Transverse colon (tissue), 4 donors: ENCODE results near the gene MCC. TPM values are rescaled to one million over a fixed set of nuclear protein-coding genes. Genes with fewer than 3 reads are reported as not detected.

ENCODE experiments used
- DNase-seq: peaks from one replicate; pipeline ENCODE4 v3.0.0-alpha.2; 2019
- H3K27ac ChIP-seq, 4 donors: fragments of 200-600 bp; sonication (generic); 2 replicates each; pipeline ENCODE4 v1.5.1; 2016 to 2018; ENCODE audit warnings: inconsistent platforms in 4 of 4
- H3K27me3 ChIP-seq: fragments of 200-600 bp; sonication (generic); 2 replicates; pipeline ENCODE4 v1.5.1; 2017; ENCODE audit warnings: inconsistent platforms
- H3K36me3 ChIP-seq, 4 donors: fragments of 200-600 bp; sonication (generic); 2 replicates each; pipeline ENCODE4 v1.5.1; 2017 to 2019; ENCODE audit warnings: inconsistent platforms in 4 of 4
- H3K4me1 ChIP-seq, 4 donors: fragments of 200-600 bp; sonication (generic); 2 replicates each; pipeline ENCODE4 v1.5.1; 2017 to 2020; ENCODE audit warnings: inconsistent platforms in 4 of 4
- H3K4me3 ChIP-seq, 4 donors: fragments of 200-600 bp; sonication (generic); 1 replicate in 1 of 4; 2 replicates in 3 of 4; pipeline versions ENCODE4 v1.5.1 to v1.6.1; 2017 to 2019; ENCODE audit warnings: inconsistent platforms in 4 of 4
- H3K9me3 ChIP-seq, 2 donors: fragments of 200-600 bp; sonication (generic); 2 replicates each; pipeline ENCODE4 v1.5.1; 2017 to 2019; ENCODE audit warnings: inconsistent platforms in 2 of 2
- EP300 ChIP-seq: sonication (generic); formaldehyde crosslinking; IDR thresholded peaks from one replicate; pipeline ENCODE4 v1.6.1; 2017; ENCODE audit warnings: antibody characterized with exemption, low read depth
- POLR2A ChIP-seq: fragments of 450-650 bp; IDR thresholded peaks from one replicate; pipeline ENCODE4 v1.6.1; 2016; ENCODE audit warnings: antibody characterized with exemption, mild to moderate bottlenecking, moderate library complexity
- POLR2AphosphoS5 ChIP-seq, 3 donors: sonication (generic); formaldehyde crosslinking; IDR thresholded peaks; one replicate each; pipeline ENCODE4 v1.6.1; 2016; ENCODE audit warnings: antibody characterized with exemption in 3 of 3
- WGBS, 2 donors: methylation state at CpG; one replicate each; pipeline ENCODE4 v1.1.5; 2018; ENCODE audit warnings: low coverage in 1 of 2; 5-methylcytosine and 5-hydroxymethylcytosine counted together
- in situ Hi-C, 4 donors: fragments of 200-750 bp; cut with MboI; loops; one replicate each; pipeline versions ENCODE4 v1.15.0 to v1.15.1; 2017; ENCODE audit warnings: low sequenced_read_pairs in 3 of 4, low pct_ligation_motif_present in 1 of 4, low pct_unique_long_range_greater_than_20kb in 1 of 4
- intact Hi-C: fragments of 100-400 bp; cut with DNase I; formaldehyde crosslinking; loops from one replicate; pipeline ENCODE4 v1.15.1; 2023; ENCODE audit warnings: low total_unique reads
- total RNA-seq, 4 donors: library from RNA; depleted of rRNA; stranded (reverse); fragments of >200 nt; gene quantifications; one replicate each; pipeline ENCODE4 v1.1.0, GENCODE V29; 2016
- TF ChIP-seq, protein P1 (sequence below), 5 experiments: fragments of 200-600 bp in 3 of 5; fragments of 450-650 bp in 2 of 5; sonication (generic) in 3 of 5; IDR thresholded peaks; 1 replicate in 2 of 5; 2 replicates in 3 of 5; pipeline ENCODE4 v1.5.1; 2016 to 2017; ENCODE audit warnings: antibody characterized with exemption in 5 of 5, inconsistent platforms in 3 of 5, mild to moderate bottlenecking in 2 of 5, moderate library complexity in 1 of 5

MCC gene
- total RNA-seq, 4 donors from 2014 or later, result 2.6 to 28.4 (median 16.4) TPM

DNA sequence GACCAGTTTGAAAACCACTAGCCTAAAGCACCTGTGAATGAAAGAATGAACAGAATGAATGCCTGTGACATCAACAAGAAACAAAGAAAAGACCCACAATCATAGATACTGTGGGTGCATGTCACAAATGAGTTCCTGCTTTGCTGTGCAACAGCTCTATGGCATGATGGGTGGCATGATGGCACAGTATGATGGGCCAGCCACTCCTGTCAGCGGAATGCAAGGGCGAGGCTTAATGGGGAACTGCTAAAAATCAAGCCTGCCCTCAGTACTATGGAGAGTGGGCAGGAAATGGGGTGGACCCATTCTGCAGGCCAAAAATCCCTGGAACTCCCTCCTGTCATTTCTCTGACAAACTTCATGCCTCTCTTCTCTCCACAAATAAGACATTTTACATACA lies 422.6 kb downstream of the MCC start:
- intact Hi-C loops (no loop called here), in situ Hi-C loops (no loop called here)
- Histone ChIP-seq H3K4me1 (no peaks in the 10 kb centered on the region), H3K27me3 (no peaks in the 10 kb centered on the region), H3K36me3 (no peaks in the 10 kb centered on the region), H3K27ac (no peak overlapping the region), H3K4me3 (no peak overlapping the region), H3K9me3 (no peaks in the 10 kb centered on the region)
- 89% methylated on average over 2 of the region's 2 CpGs; no CpG with 5 or more reads in 1 of the 2 donors for WGBS, 2 donors
- no peak for DNase-seq
- TF ChIP-seq, protein P1, sequence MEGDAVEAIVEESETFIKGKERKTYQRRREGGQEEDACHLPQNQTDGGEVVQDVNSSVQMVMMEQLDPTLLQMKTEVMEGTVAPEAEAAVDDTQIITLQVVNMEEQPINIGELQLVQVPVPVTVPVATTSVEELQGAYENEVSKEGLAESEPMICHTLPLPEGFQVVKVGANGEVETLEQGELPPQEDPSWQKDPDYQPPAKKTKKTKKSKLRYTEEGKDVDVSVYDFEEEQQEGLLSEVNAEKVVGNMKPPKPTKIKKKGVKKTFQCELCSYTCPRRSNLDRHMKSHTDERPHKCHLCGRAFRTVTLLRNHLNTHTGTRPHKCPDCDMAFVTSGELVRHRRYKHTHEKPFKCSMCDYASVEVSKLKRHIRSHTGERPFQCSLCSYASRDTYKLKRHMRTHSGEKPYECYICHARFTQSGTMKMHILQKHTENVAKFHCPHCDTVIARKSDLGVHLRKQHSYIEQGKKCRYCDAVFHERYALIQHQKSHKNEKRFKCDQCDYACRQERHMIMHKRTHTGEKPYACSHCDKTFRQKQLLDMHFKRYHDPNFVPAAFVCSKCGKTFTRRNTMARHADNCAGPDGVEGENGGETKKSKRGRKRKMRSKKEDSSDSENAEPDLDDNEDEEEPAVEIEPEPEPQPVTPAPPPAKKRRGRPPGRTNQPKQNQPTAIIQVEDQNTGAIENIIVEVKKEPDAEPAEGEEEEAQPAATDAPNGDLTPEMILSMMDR (IDR thresholded peaks at IDR 0.05), result no peak
- TF ChIP-seq EP300 (no peak), POLR2A (no peak), POLR2AphosphoS5 (IDR thresholded peaks at IDR 0.05) (no peak)

DNA sequence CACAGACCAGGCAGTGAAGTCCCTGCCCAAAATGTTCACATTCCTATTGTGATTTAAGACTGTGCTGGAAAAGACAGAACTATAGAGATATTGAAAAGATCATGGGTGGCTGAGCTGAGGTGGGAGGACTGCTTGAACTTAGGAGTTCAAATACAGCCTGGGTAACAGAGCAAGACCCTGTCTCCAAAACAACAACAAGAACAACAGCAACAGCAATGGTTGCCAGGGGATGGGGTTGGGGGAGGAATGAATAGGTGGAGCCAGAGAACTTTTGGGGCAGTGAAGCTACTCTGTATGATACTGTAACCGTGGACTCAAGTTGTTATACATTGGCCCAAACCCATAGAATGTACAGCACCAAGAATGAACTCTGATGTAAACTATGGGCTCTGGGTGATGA lies 423.4 kb downstream of the MCC start:
- no peak overlapping the region for H3K4me3 ChIP-seq
- intact Hi-C loops (no loop called here), in situ Hi-C loops (no loop called here)
- no peak for DNase-seq
- H3K27me3 ChIP-seq, result no peaks in the 10 kb centered on the region
- H3K36me3 ChIP-seq, result no peaks in the 10 kb centered on the region
- TF ChIP-seq POLR2AphosphoS5 (IDR thresholded peaks at IDR 0.05) (no peak), POLR2A (no peak), EP300 (no peak)
- TF ChIP-seq, protein P1 (IDR thresholded peaks at IDR 0.05), result no peak
- H3K9me3 ChIP-seq, result no peaks in the 10 kb centered on the region
- WGBS, 2 donors, result 83% methylated on average over 1 of the region's 1 CpG; no CpG with 5 or more reads in 1 of the 2 donors
- H3K4me1 ChIP-seq, result no peaks in the 10 kb centered on the region
- no peak overlapping the region for H3K27ac ChIP-seq

GRCh38 chr5:113063927-113064326 lies 424.3 kb downstream of the MCC start:
- Histone ChIP-seq H3K4me1 (no peaks in the 10 kb centered on the region), H3K36me3 (no peaks in the 10 kb centered on the region), H3K27me3 (no peaks in the 10 kb centered on the region), H3K27ac (no peak overlapping the region), H3K9me3 (no peaks in the 10 kb centered on the region), H3K4me3 (no peak overlapping the region)
- 85% methylated on average over 7 of the region's 12 CpGs; no CpG with 5 or more reads in 1 of the 2 donors for WGBS, 2 donors
- no peak for DNase-seq
- no peak for TF ChIP-seq POLR2AphosphoS5 (IDR thresholded peaks at IDR 0.05)
- TF ChIP-seq, protein P1 (IDR thresholded peaks at IDR 0.05), result no peak
- no peak for TF ChIP-seq POLR2A
- no peak for TF ChIP-seq EP300
- intact Hi-C loops (no loop called here), in situ Hi-C loops (no loop called here)

- DNase-seq, result no peak
- intact Hi-C loops (no loop called here), in situ Hi-C loops (no loop called here)
- Histone ChIP-seq H3K4me3 (no peak overlapping the region), H3K36me3 (no peaks in the 10 kb centered on the region), H3K27me3 (no peaks in the 10 kb centered on the region), H3K27ac (no peak overlapping the region), H3K4me1 (no peaks in the 10 kb centered on the region), H3K9me3 (no peaks in the 10 kb centered on the region)
- 63 to 77% methylated on average over 1 to 6 of the region's 6 CpGs for WGBS, 2 donors
- TF ChIP-seq EP300 (no peak), POLR2A (no peak), POLR2AphosphoS5 (IDR thresholded peaks at IDR 0.05) (no peak)
- TF ChIP-seq, protein P1 (IDR thresholded peaks at IDR 0.05), result no peak
Observed at GRCh38 chr5:113062869-113063508, 425.3 kb downstream of the MCC start.
